B cell (primary cell): ENCODE results near the gene EIF2B2. TPM values are rescaled to one million over a fixed set of nuclear protein-coding genes. Genes with fewer than 3 reads are reported as not detected.

Experiments used
- ATAC-seq: fragments of 200-7000 bp; cut with Tn5 transposase; one replicate; pipeline ENCODE4 v1.10.0; 2021; ENCODE audit warnings: low read depth, mild to moderate bottlenecking, moderate number of reproducible peaks, moderate library complexity
- CTCF ChIA-PET: fragments of 350-600 bp; sonication (Branson Sonifier 250); formaldehyde crosslinking; loops from one replicate; lab custom pipeline; 2021; ENCODE audit warnings: antibody characterized with exemption, inconsistent platforms; lab: Charles Lee
- POLR2A ChIA-PET: fragments of 350-600 bp; sonication (Branson Sonifier 250); formaldehyde crosslinking; loops from one replicate; lab custom pipeline; 2021; ENCODE audit warnings: antibody characterized with exemption; lab: Charles Lee
- DNase-seq: peaks from one replicate; pipeline ENCODE4 v3.0.0; 2013
- H2AFZ ChIP-seq: 2 replicates; pipeline ENCODE4 v1.6.1; 2012; ENCODE audit warnings: mild to moderate bottlenecking, low read depth, low read length; ENCODE audit not compliant: insufficient read depth, poor library complexity, severe bottlenecking
- H3K27ac ChIP-seq, 2 donors: 1 replicate in 1 of 2; 2 replicates in 1 of 2; pipeline ENCODE4 v1.5.1; 2012 to 2013; ENCODE audit warnings: low read length in 2 of 2, mild to moderate bottlenecking in 2 of 2, moderate library complexity in 1 of 2
- H3K27me3 ChIP-seq, 4 experiments: fragments of 200-600 bp in 1 of 4; sonication (generic) in 1 of 4; replicated peaks in 1 of 4; 1 replicate in 2 of 4; 2 replicates in 2 of 4; pipeline versions ENCODE4 v1.6.1 to v1.7.0; 2013 to 2016; ENCODE audit warnings: low read length in 3 of 4, mild to moderate bottlenecking in 2 of 4, mixed read lengths in 1 of 4, moderate library complexity in 1 of 4; ENCODE audit not compliant: insufficient read depth in 4 of 4, control insufficient read depth in 3 of 4; ENCODE audit errors: control extremely low read depth in 1 of 4
- H3K36me3 ChIP-seq, 2 experiments: replicated peaks in 1 of 2; 1 replicate in 1 of 2; 2 replicates in 1 of 2; pipeline versions ENCODE4 v1.6.1 to v1.7.1; 2013; ENCODE audit warnings: low read length in 1 of 2; ENCODE audit not compliant: insufficient read depth in 2 of 2, control insufficient read depth in 1 of 2; ENCODE audit errors: control extremely low read depth in 1 of 2, extremely low read depth in 1 of 2
- H3K4me1 ChIP-seq, 2 donors: fragments of 200-600 bp in 1 of 2; sonication (generic) in 1 of 2; 1 replicate in 1 of 2; 2 replicates in 1 of 2; pipeline versions ENCODE4 v1.5.1 to v1.6.1; 2013 to 2017; ENCODE audit warnings: low read length in 2 of 2; ENCODE audit not compliant: control insufficient read depth in 2 of 2, insufficient read depth in 2 of 2
- H3K4me2 ChIP-seq: replicated peaks from 2 replicates; pipeline ENCODE3; 2012; ENCODE audit warnings: mild to moderate bottlenecking, low read depth, low read length; ENCODE audit not compliant: poor library complexity, severe bottlenecking
- H3K4me3 ChIP-seq, 5 experiments: fragments of 200-600 bp in 1 of 5; sonication (generic) in 1 of 5; 1 replicate in 3 of 5; 2 replicates in 2 of 5; pipeline versions ENCODE4 v1.5.1 to v1.7.0; 2011 to 2016; ENCODE audit warnings: low read length in 4 of 5, mild to moderate bottlenecking in 4 of 5, low read depth in 2 of 5, control low read depth in 1 of 5, moderate library complexity in 1 of 5; ENCODE audit not compliant: insufficient read depth in 1 of 5; ENCODE audit errors: control extremely low read depth in 1 of 5, extremely low read depth in 1 of 5
- H3K79me2 ChIP-seq: fragments of 200-600 bp; sonication (generic); one replicate; pipeline ENCODE4 v1.6.0; 2016; ENCODE audit warnings: low read length; ENCODE audit not compliant: control insufficient read depth, insufficient read depth
- H3K9ac ChIP-seq: fragments of 200-600 bp; sonication (generic); 2 replicates; pipeline ENCODE4 v1.6.1; 2017; ENCODE audit warnings: mild to moderate bottlenecking, low read length, moderate library complexity
- H3K9me3 ChIP-seq, 3 donors: one replicate each; pipeline versions ENCODE4 v1.6.1 to v1.7.1; 2013; ENCODE audit warnings: low read length in 2 of 3; ENCODE audit not compliant: control insufficient read depth in 2 of 3, insufficient read depth in 1 of 3; ENCODE audit errors: control extremely low read depth in 1 of 3
- H4K20me1 ChIP-seq: 2 replicates; pipeline ENCODE4 v1.6.0; 2012; ENCODE audit warnings: mild to moderate bottlenecking, low read length; ENCODE audit not compliant: insufficient read depth, control insufficient read depth, poor library complexity, severe bottlenecking
- H3K27ac Mint-ChIP-seq: one replicate; pipeline ENCODE4 v1.8.0; 2021; ENCODE audit warnings: mixed read lengths
- H3K27me3 Mint-ChIP-seq: one replicate; pipeline ENCODE4 v1.8.0; 2021; ENCODE audit warnings: mixed read lengths
- H3K4me1 Mint-ChIP-seq: one replicate; pipeline ENCODE4 v1.8.0; 2021; ENCODE audit warnings: mixed read lengths
- H3K4me3 Mint-ChIP-seq: one replicate; pipeline ENCODE4 v1.8.0; 2021; ENCODE audit warnings: mixed read lengths
- H3K9me3 Mint-ChIP-seq: one replicate; pipeline ENCODE4 v1.8.0; 2022; ENCODE audit warnings: mixed read lengths; ENCODE audit not compliant: insufficient read depth
- CTCF ChIP-seq: fragments of 200-600 bp; IDR thresholded peaks from one replicate; pipeline ENCODE4 v1.8.0; 2022; ENCODE audit warnings: antibody characterized with exemption, mild to moderate bottlenecking
- EZH2 ChIP-seq: IDR thresholded peaks from 2 replicates; pipeline ENCODE4 v1.6.1; 2012; ENCODE audit warnings: borderline replicate concordance, low read depth, mild to moderate bottlenecking, moderate library complexity, low read length; ENCODE audit not compliant: insufficient read depth, poor library complexity, severe bottlenecking
- WGBS: methylation state at CpG from one replicate; pipeline ENCODE4 v1.1.5; 2013; ENCODE audit warnings: missing lambda C conversion rate; ENCODE audit not compliant: insufficient coverage; 5-methylcytosine and 5-hydroxymethylcytosine counted together
- intact Hi-C: fragments of 100-400 bp; cut with micrococcal nuclease; formaldehyde crosslinking; loops from one replicate; pipeline ENCODE4 v1.10.0; 2022
- polyA plus RNA-seq: library from polyadenylated mRNA; depleted of rRNA; stranded (reverse); fragments of >200 nt; gene quantifications from 2 replicates; pipeline ENCODE4 v1.2.3, GENCODE V29; 2012
- total RNA-seq, 2 donors: library from RNA; stranded (reverse); fragments of 120-200 nt in 1 of 2; gene quantifications; 1 replicate in 1 of 2; 2 replicates in 1 of 2; pipeline versions ENCODE4 v1.2.3 to v1.2.4, GENCODE V29; 2013 to 2022

Gene EIF2B2
- total and polyA plus RNA-seq, 2 donors (not counting 1 experiment from before 2014, with no cell fraction given), result 25.5 to 27.6 TPM

- ChIA-PET CTCF (no interaction called here), POLR2A (no interaction called here)
- H3K4me1 ChIP-seq, result peaks cover 0 to 5% of the 10 kb centered on the region in 2 donors
- no peak overlapping the region for H3K4me3 ChIP-seq
- H3K79me2 ChIP-seq, result no peaks in the 10 kb centered on the region
- Mint-ChIP-seq H3K9me3 (no peaks in the 10 kb centered on the region), H3K27ac (no peak overlapping the region), H3K27me3 (no peaks in the 10 kb centered on the region), H3K4me3 (no peak overlapping the region), H3K4me1 (no peaks in the 10 kb centered on the region)
- 98% methylated on average over 10 of the region's 15 CpGs for WGBS
- H3K36me3 ChIP-seq, result no peaks in the 10 kb centered on the region
- H3K4me2 ChIP-seq, result no peak overlapping the region
- no peak for DNase-seq
- no peaks in the 10 kb centered on the region for H3K9me3 ChIP-seq
- H2AFZ ChIP-seq, result no peak overlapping the region
- no peak overlapping the region for H3K9ac ChIP-seq
- H3K27ac ChIP-seq, result no peak overlapping the region
- TF ChIP-seq EZH2, result no peak
- TF ChIP-seq CTCF, result no peak
- no peak for ATAC-seq
- intact Hi-C loops, result no loop called here
- H4K20me1 ChIP-seq, result no peaks in the 10 kb centered on the region
- H3K27me3 ChIP-seq, result no peaks in the 10 kb centered on the region
These were observed 28.2 kb upstream of the EIF2B2 start for GRCh38 chr14:74974364-74975058.

- ChIA-PET POLR2A (no interaction called here), CTCF (no interaction called here)
- Histone ChIP-seq H3K9ac (no peak overlapping the region), H3K36me3 (no peaks in the 10 kb centered on the region), H3K27ac (no peak overlapping the region), H3K27me3 (no peaks in the 10 kb centered on the region), H3K4me1 (peaks cover 0 to 5% of the 10 kb centered on the region in 2 donors), H4K20me1 (no peaks in the 10 kb centered on the region), H2AFZ (no peak overlapping the region), H3K79me2 (no peaks in the 10 kb centered on the region), H3K4me2 (no peak overlapping the region), H3K9me3 (no peaks in the 10 kb centered on the region), H3K4me3 (no peak overlapping the region)
- ATAC-seq, result no peak
- no peak overlapping the region for H3K27ac Mint-ChIP-seq
- no peaks in the 10 kb centered on the region for H3K27me3 Mint-ChIP-seq
- no peak for DNase-seq
- WGBS, result 92% methylated on average over 10 of the region's 12 CpGs
- no peaks in the 10 kb centered on the region for H3K9me3 Mint-ChIP-seq
- TF ChIP-seq CTCF (no peak), EZH2 (no peak)
- intact Hi-C loops, result no loop called here
- H3K4me3 Mint-ChIP-seq, result no peak overlapping the region
- no peaks in the 10 kb centered on the region for H3K4me1 Mint-ChIP-seq
These were observed 27.5 kb upstream of the EIF2B2 start for GRCh38 chr14:74975059-74975810.
